Measurements from ENCODE around the gene MLLT6. TPM values are rescaled to one million over a fixed set of nuclear protein-coding genes. Genes with fewer than 3 reads are reported as not detected.

The MLLT6 gene
- total and polyA plus RNA-seq, 2 of the 13 experiments (the other 11 are each of a cell fraction or from before 2014, with no cell fraction given), result 50.7 to 69.5 TPM

DNA sequence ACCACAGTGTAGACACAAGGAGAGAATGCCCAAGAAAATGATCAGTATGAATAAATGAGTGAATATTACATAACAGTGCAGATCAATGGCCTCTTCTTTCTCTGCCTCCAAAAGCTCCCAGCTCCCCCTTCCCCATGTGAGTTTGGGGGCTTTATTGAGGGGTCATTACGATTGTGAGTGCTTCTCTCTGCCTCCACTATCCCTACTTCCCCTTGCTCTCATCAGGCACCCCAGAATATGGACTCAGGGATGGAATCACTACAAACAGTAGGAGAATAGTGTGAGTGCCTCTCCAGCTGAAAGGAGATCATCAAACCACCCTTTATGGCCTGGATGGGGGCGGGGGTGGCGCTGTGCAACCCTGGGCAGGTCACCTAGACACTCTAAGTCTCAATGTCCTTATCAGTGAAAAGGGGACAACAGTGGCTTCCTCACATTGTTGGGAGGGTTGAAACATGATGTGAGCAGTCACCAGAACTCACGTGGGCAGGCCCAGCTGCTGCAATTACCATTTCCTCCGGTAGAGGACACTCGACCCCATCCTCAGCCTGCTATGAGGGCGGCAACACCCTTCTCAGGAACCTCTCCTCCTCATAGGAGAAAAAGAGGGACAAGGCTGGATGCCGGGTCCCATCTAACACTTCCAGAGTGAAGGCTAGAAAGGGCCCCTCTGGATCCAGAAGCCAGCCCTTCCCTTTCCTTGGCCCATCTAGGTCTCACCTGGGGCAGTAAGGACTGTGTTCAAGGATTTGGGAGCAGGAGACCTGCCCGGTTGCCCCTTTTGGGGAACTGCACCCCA lies 28.2 kb upstream of the MLLT6 start (continued):
- TF ChIP-seq ATF7 (IDR thresholded peaks at IDR 0.05) (no peak), ATF7 (CRISPR knock-in tag; IDR thresholded peaks at IDR 0.05) (peak; percentile 77; the same call in 1 of the 2 replicates), MYC (CRISPR knock-in tag; IDR thresholded peaks at IDR 0.05; ENCODE audit: borderline replicate concordance) (peak; percentile 86; the same call in 1 of the 2 replicates), MIER2 (CRISPR knock-in tag; IDR thresholded peaks at IDR 0.05) (0 out of 2 replicates have a peak, but pooled peaks have one; percentile 40), ZNF883 (CRISPR knock-in tag; IDR thresholded peaks at IDR 0.05; ENCODE audit: not compliant biosample characterization) (no peak), ZNF180 (CRISPR knock-in tag; IDR thresholded peaks at IDR 0.05; ENCODE audit: borderline replicate concordance, low read depth) (no peak), HES4 (CRISPR knock-in tag; IDR thresholded peaks at IDR 0.05; ENCODE audit: borderline replicate concordance) (no peak), SPEN (CRISPR knock-in tag; IDR thresholded peaks at IDR 0.05; ENCODE audit: low read depth) (0 out of 2 replicates have a peak, but pooled peaks have one; percentile 30), MAZ (IDR thresholded peaks at IDR 0.05; ENCODE audit: borderline replicate concordance, low read depth, low read length) (no peak), MAZ (CRISPR knock-in tag; IDR thresholded peaks at IDR 0.05; ENCODE audit: low read depth) (no peak), CENPX (CRISPR knock-in tag; IDR thresholded peaks at IDR 0.05) (no peak), DR1 (CRISPR knock-in tag; IDR thresholded peaks at IDR 0.05) (0 out of 2 replicates have a peak, but pooled peaks have one; percentile 16), TEAD3 (CRISPR knock-in tag; optimal IDR thresholded peaks at IDR 0.05; ENCODE audit: borderline replicate concordance) (peak; percentile 95), CREM (IDR thresholded peaks at IDR 0.05) (no peak), CREM (CRISPR knock-in tag; IDR thresholded peaks at IDR 0.05) (no peak), SMYD3 (CRISPR knock-in tag; IDR thresholded peaks at IDR 0.05) (no peak), ZNF530 (CRISPR knock-in tag; IDR thresholded peaks at IDR 0.05; ENCODE audit: low read depth) (no peak), ZNF232 (CRISPR knock-in tag; IDR thresholded peaks at IDR 0.05; ENCODE audit: borderline replicate concordance) (no peak), ZNF7 (CRISPR knock-in tag; IDR thresholded peaks at IDR 0.05) (no peak)
- TF ChIP-seq, protein P1, sequence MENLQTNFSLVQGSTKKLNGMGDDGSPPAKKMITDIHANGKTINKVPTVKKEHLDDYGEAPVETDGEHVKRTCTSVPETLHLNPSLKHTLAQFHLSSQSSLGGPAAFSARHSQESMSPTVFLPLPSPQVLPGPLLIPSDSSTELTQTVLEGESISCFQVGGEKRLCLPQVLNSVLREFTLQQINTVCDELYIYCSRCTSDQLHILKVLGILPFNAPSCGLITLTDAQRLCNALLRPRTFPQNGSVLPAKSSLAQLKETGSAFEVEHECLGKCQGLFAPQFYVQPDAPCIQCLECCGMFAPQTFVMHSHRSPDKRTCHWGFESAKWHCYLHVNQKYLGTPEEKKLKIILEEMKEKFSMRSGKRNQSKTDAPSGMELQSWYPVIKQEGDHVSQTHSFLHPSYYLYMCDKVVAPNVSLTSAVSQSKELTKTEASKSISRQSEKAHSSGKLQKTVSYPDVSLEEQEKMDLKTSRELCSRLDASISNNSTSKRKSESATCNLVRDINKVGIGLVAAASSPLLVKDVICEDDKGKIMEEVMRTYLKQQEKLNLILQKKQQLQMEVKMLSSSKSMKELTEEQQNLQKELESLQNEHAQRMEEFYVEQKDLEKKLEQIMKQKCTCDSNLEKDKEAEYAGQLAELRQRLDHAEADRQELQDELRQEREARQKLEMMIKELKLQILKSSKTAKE (CRISPR knock-in tag; IDR thresholded peaks at IDR 0.05; ENCODE audit: borderline replicate concordance), result 0 out of 2 replicates have a peak, but pooled peaks have one; percentile 10
- TF ChIP-seq, protein P2, sequence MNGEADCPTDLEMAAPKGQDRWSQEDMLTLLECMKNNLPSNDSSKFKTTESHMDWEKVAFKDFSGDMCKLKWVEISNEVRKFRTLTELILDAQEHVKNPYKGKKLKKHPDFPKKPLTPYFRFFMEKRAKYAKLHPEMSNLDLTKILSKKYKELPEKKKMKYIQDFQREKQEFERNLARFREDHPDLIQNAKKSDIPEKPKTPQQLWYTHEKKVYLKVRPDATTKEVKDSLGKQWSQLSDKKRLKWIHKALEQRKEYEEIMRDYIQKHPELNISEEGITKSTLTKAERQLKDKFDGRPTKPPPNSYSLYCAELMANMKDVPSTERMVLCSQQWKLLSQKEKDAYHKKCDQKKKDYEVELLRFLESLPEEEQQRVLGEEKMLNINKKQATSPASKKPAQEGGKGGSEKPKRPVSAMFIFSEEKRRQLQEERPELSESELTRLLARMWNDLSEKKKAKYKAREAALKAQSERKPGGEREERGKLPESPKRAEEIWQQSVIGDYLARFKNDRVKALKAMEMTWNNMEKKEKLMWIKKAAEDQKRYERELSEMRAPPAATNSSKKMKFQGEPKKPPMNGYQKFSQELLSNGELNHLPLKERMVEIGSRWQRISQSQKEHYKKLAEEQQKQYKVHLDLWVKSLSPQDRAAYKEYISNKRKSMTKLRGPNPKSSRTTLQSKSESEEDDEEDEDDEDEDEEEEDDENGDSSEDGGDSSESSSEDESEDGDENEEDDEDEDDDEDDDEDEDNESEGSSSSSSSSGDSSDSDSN (CRISPR knock-in tag; IDR thresholded peaks at IDR 0.05), result peak; percentile 60; the same call in 1 of the 2 replicates
- TF ChIP-seq, protein P3, sequence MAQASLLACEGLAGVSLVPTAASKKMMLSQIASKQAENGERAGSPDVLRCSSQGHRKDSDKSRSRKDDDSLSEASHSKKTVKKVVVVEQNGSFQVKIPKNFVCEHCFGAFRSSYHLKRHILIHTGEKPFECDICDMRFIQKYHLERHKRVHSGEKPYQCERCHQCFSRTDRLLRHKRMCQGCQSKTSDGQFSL (CRISPR knock-in tag; IDR thresholded peaks at IDR 0.05), result no peak

Measured in HepG2 (cell line).